Activated naive CD8-positive, alpha-beta T cell treated with anti-CD3 and anti-CD28 coated beads for 36 hours (primary cell): ENCODE data around the gene OR2A5. TPM values are rescaled to one million over a fixed set of nuclear protein-coding genes. Genes with fewer than 3 reads are reported as not detected.

Source experiments
- DNase-seq: peaks from one replicate; pipeline ENCODE4 v3.0.0; 2021
- H3K27ac Mint-ChIP-seq: one replicate; pipeline ENCODE4 v1.8.0; 2022; ENCODE audit warnings: mild to moderate bottlenecking, moderate library complexity, mixed read lengths
- H3K27me3 Mint-ChIP-seq: one replicate; pipeline ENCODE4 v1.8.0; 2022; ENCODE audit warnings: mild to moderate bottlenecking, mixed read lengths
- H3K36me3 Mint-ChIP-seq: one replicate; pipeline ENCODE4 v1.8.0; 2021; ENCODE audit warnings: mild to moderate bottlenecking, mixed read lengths
- H3K4me1 Mint-ChIP-seq: one replicate; pipeline ENCODE4 v1.8.0; 2021; ENCODE audit warnings: mixed read lengths
- H3K4me3 Mint-ChIP-seq: one replicate; pipeline ENCODE4 v1.8.0; 2022; ENCODE audit warnings: mild to moderate bottlenecking, moderate library complexity, mixed read lengths
- H3K9me3 Mint-ChIP-seq: one replicate; pipeline ENCODE4 v1.8.0; 2022; ENCODE audit warnings: mixed read lengths
- total RNA-seq, 2 experiments: library from RNA; stranded (reverse); gene quantifications; one replicate each; pipeline ENCODE4 v1.2.3, GENCODE V29; 2021

The OR2A5 gene
- total RNA-seq, 2 experiments from 2014 or later = not detected

- Mint-ChIP-seq H3K9me3 (peaks cover 6% of the 10 kb centered on the region), H3K4me1 (no peaks in the 10 kb centered on the region), H3K4me3 (no peak overlapping the region), H3K36me3 (no peaks in the 10 kb centered on the region), H3K27me3 (peaks cover 36% of the 10 kb centered on the region), H3K27ac (no peak overlapping the region)
- no peak for DNase-seq
Measured at GRCh38 chr7:144063710-144064109, 15.0 kb downstream of the OR2A5 start.

GRCh38 chr7:144069511-144069910 lies 20.8 kb downstream of the OR2A5 start, which contains the start of gene OR2A25:
Gene OR2A25 (plus strand): TSS chr7:144069811. CDS start chr7:144074220, 4,409 bp downstream.
- Mint-ChIP-seq H3K27ac (no peak within 1 kb of the TSS), H3K4me1 (no peaks in the 10 kb centered on the region), H3K9me3 (no peaks in the 10 kb centered on the region), H3K36me3 (no peaks in the 10 kb centered on the region), H3K27me3 (peaks cover 17% of the 10 kb centered on the region), H3K4me3 (no peak within 1 kb of the TSS)
- no peak for DNase-seq

DNA sequence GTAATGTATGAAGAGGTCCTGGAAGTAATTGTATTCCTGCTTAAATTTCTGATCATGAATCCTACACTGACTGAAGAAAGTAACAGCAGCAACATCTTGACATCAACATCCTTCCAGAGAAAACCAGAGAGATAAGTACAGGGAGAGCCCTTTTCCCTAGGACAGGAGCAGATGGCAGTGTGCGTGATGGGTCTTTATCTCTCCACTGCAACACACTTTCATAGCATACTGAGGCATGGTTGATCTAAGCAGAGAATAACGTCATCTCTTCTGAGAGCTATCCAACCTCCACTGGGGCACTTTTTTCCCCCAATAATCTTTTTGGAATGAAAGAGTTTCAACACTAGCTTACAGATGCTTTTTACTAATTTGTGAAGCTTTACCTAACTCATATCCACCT lies 21.2 kb downstream of the OR2A5 start:
- H3K4me1 Mint-ChIP-seq = no peaks in the 10 kb centered on the region
- no peak for DNase-seq
- H3K36me3 Mint-ChIP-seq = no peaks in the 10 kb centered on the region
- H3K27me3 Mint-ChIP-seq = peaks cover 17% of the 10 kb centered on the region
- no peak overlapping the region for H3K27ac Mint-ChIP-seq
- H3K9me3 Mint-ChIP-seq = no peaks in the 10 kb centered on the region
- H3K4me3 Mint-ChIP-seq = no peak overlapping the region

DNA sequence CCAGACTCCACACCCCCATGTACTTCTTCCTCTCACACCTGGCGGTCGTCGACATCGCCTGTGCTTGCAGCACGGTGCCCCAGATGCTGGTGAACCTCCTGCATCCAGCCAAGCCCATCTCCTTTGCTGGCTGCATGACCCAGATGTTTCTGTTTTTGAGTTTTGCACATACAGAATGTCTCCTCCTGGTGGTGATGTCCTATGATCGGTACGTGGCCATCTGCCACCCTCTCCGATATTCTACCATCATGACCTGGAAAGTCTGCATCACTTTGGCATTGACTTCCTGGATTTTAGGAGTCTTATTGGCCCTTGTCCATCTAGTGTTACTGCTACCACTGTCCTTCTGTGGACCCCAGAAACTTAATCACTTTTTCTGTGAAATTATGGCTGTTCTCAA lies 25.6 kb downstream of the OR2A5 start:
- Mint-ChIP-seq H3K27me3 (peaks cover 5% of the 10 kb centered on the region), H3K4me3 (no peak overlapping the region), H3K9me3 (no peaks in the 10 kb centered on the region)

DNA sequence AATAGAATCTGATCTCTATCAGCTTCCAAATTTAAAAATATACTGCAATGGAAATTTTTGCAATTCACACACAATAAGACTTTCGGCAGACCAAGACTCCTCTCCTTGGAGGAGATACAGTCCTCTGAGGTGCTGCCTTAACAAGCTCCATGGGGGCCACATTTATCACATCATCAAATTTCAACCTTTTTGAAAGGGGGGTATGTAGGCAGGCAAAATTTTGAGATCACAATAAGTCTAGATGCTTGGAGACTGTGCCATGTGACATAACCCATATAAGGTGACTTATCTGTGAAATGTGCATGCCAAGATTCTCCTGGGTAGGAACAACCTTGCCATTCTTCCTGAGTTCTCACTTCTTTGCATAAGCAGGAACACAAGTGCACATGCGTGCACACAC lies 37.2 kb downstream of the OR2A5 start, which contains the start of gene OR2A12:
OR2A12 (plus strand) TSS at position 301 of the 400 bp plus-strand sequence. CDS start 8,830 bp downstream, outside the sequence.
- Mint-ChIP-seq H3K36me3 (no peaks in the 10 kb centered on the region), H3K27me3 (peaks cover 18% of the 10 kb centered on the region), H3K4me1 (no peaks in the 10 kb centered on the region), H3K27ac (no peak within 1 kb of the TSS), H3K4me3 (no peak within 1 kb of the TSS), H3K9me3 (no peaks in the 10 kb centered on the region)
- DNase-seq = no peak

More for the DNA sequence above, 25.6 kb downstream of the OR2A5 start:
- DNase-seq = no peak
- Mint-ChIP-seq H3K4me1 (no peaks in the 10 kb centered on the region), H3K27ac (no peak overlapping the region), H3K36me3 (no peaks in the 10 kb centered on the region)

DNA sequence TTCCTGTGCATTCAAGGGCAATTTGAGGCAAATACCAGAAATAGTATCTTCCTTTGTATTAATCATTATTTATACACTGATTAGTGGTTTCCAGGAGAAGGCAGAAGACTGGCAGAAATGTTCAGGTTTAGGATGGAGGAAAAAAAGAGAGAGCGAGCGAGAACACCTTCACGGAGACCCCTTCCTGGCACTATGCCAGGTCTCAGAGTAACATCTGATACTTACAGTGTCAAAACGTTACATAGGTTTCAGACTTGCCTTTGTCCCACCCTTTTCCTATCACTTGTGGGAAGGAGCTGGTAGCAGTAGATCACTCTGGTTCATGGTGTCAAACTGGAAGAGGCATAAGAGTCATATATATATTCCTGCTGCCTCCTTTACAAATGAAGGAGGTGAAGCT lies 38.0 kb downstream of the OR2A5 start:
- peaks cover 18% of the 10 kb centered on the region for H3K27me3 Mint-ChIP-seq
- no peak overlapping the region for H3K27ac Mint-ChIP-seq
- no peak overlapping the region for H3K4me3 Mint-ChIP-seq
- no peak for DNase-seq
- H3K9me3 Mint-ChIP-seq = no peaks in the 10 kb centered on the region
- H3K36me3 Mint-ChIP-seq = no peaks in the 10 kb centered on the region
- H3K4me1 Mint-ChIP-seq = no peaks in the 10 kb centered on the region

- H3K36me3 Mint-ChIP-seq = no peaks in the 10 kb centered on the region
- no peak for DNase-seq
- no peak overlapping the region for H3K27ac Mint-ChIP-seq
- H3K4me3 Mint-ChIP-seq = no peak overlapping the region
- no peaks in the 10 kb centered on the region for H3K4me1 Mint-ChIP-seq
- H3K9me3 Mint-ChIP-seq = no peaks in the 10 kb centered on the region
- peaks cover 16% of the 10 kb centered on the region for H3K27me3 Mint-ChIP-seq
Measured at GRCh38 chr7:144087230-144087629, 38.5 kb downstream of the OR2A5 start.

- H3K27me3 Mint-ChIP-seq = peaks cover 18% of the 10 kb centered on the region
- H3K36me3 Mint-ChIP-seq = no peaks in the 10 kb centered on the region
- no peak overlapping the region for H3K4me3 Mint-ChIP-seq
- H3K9me3 Mint-ChIP-seq = no peaks in the 10 kb centered on the region
- H3K4me1 Mint-ChIP-seq = no peaks in the 10 kb centered on the region
- H3K27ac Mint-ChIP-seq = no peak overlapping the region
- no peak for DNase-seq
Measured at GRCh38 chr7:144090667-144091066, 41.9 kb downstream of the OR2A5 start.

DNA sequence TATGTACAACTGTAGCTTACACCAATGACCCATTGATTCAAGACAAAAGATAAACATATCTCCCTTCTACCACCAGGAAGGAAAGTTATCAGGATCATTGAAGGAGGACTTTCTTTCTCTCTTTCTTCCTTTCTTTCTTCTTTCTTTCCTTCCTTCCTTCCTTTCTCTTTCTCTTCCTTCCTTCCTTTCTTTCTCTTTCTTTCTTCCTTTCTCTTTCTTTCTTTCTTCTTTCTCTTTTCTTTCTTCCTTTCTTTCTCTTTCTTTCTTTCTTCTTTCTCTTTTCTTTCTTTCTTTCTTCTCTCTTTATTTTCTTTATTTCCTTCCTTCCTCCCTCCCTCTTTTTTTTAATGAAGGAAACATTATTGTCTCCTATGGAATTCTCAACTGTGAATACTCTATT lies 50.0 kb downstream of the OR2A5 start:
- peaks cover 2% of the 10 kb centered on the region for H3K4me1 Mint-ChIP-seq
- no peak for DNase-seq
- H3K4me3 Mint-ChIP-seq = no peak overlapping the region
- no peak overlapping the region for H3K27ac Mint-ChIP-seq
- H3K27me3 Mint-ChIP-seq = peaks cover 4% of the 10 kb centered on the region
- H3K36me3 Mint-ChIP-seq = no peaks in the 10 kb centered on the region
- no peaks in the 10 kb centered on the region for H3K9me3 Mint-ChIP-seq

DNA sequence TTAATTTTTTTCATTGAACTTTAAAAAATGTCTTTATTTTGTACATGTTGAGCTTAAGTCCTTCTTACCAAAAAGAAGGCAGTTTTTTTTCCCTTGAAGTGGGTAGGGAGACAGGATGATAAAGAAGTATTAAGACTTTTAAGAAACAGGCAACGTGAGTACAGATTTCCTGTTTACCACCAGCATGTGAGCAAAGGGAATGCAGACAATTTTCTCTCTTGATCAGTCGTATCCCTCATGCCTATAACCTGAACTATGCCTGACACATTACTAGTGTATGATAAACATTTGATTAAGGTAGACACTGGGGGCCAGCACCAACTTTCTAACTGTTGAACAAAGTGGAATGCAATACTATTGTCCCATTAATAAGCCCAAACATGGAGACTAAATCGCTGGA lies 51.9 kb downstream of the OR2A5 start:
- Mint-ChIP-seq H3K9me3 (no peaks in the 10 kb centered on the region), H3K27ac (no peak overlapping the region)
- no peak for DNase-seq

GRCh38 chr7:144102041-144102440 lies 53.3 kb downstream of the OR2A5 start:
- no peak overlapping the region for H3K4me3 Mint-ChIP-seq
- H3K36me3 Mint-ChIP-seq = no peaks in the 10 kb centered on the region
- no peak overlapping the region for H3K27ac Mint-ChIP-seq
- peaks cover 4% of the 10 kb centered on the region for H3K27me3 Mint-ChIP-seq
- peaks cover 2% of the 10 kb centered on the region for H3K4me1 Mint-ChIP-seq
- DNase-seq = no peak
- no peaks in the 10 kb centered on the region for H3K9me3 Mint-ChIP-seq

More for the DNA sequence above, 51.9 kb downstream of the OR2A5 start:
- Mint-ChIP-seq H3K27me3 (peaks cover 4% of the 10 kb centered on the region), H3K4me1 (peaks cover 2% of the 10 kb centered on the region), H3K4me3 (no peak overlapping the region), H3K36me3 (no peaks in the 10 kb centered on the region)

- Mint-ChIP-seq H3K36me3 (no peaks in the 10 kb centered on the region), H3K27me3 (peaks cover 4% of the 10 kb centered on the region), H3K27ac (no peak overlapping the region), H3K9me3 (no peaks in the 10 kb centered on the region), H3K4me3 (no peak overlapping the region), H3K4me1 (peaks cover 2% of the 10 kb centered on the region)
- no peak for DNase-seq
Measured at GRCh38 chr7:144105211-144105610, 56.5 kb downstream of the OR2A5 start.

Other genes starting within 250 kb of the OR2A5 start
- gene TCAF1, start 146.8 kb upstream of the OR2A5 start, total RNA-seq = 1 to 10 TPM; 8.6 to 9.0 TPM
- gene OR2F2, start 113.7 kb upstream of the OR2A5 start, total RNA-seq = not detected
- gene OR2F1, start 94.1 kb upstream of the OR2A5 start, total RNA-seq = not detected
- not detected for gene OR6B1, start 48.6 kb upstream of the OR2A5 start, total RNA-seq
- not detected for gene OR2A25, start 20.9 kb downstream of the OR2A5 start, total RNA-seq
- gene OR2A12, start 37.3 kb downstream of the OR2A5 start, total RNA-seq = not detected
- not detected for gene OR2A2, start 60.6 kb downstream of the OR2A5 start, total RNA-seq
- gene OR2A14, start 74.2 kb downstream of the OR2A5 start, total RNA-seq = not detected
- gene CTAGE4, start 134.5 kb downstream of the OR2A5 start, total RNA-seq = 1 to 10 TPM in 1 of 2 experiments, under 1 TPM in 1; 0.90 to 1.8 TPM
- gene ARHGEF35, start 146.9 kb downstream of the OR2A5 start, total RNA-seq = 1 to 10 TPM; 6.7 to 6.8 TPM
- gene OR2A42, start 190.7 kb downstream of the OR2A5 start, total RNA-seq = not detected
- gene OR2A7, start 215.8 kb downstream of the OR2A5 start, total RNA-seq = 1 to 10 TPM; 1.3 to 1.4 TPM
- gene CTAGE8, start 220.3 kb downstream of the OR2A5 start, total RNA-seq = 1 to 10 TPM in 1 of 2 experiments, not detected in 1; 1.9 TPM